OCI-LY7 (cell line): ENCODE results near the gene MTCH1. TPM values are rescaled to one million over a fixed set of nuclear protein-coding genes. Genes with fewer than 3 reads are reported as not detected.

ENCODE experiments used
- BruUV-seq: library from RNA; stranded (reverse); fragments of 400-500 nt; replicated peaks from 2 replicates; lab custom pipeline; 2021; lab: Mats Ljungman, UMichigan
- CTCF ChIA-PET: fragments of 300-600 bp; sonication (Branson Sonifier 250); formaldehyde crosslinking; loops from one replicate; lab custom pipeline; 2022; ENCODE audit warnings: antibody characterized with exemption; ENCODE audit not compliant: unreplicated experiment; lab: Charles Lee
- POLR2A ChIA-PET: fragments of 300-600 bp; sonication (Branson Sonifier 250); formaldehyde crosslinking; loops from one replicate; lab custom pipeline; 2022; ENCODE audit warnings: antibody characterized with exemption; lab: Charles Lee
- DNase-seq: peaks from one replicate; pipeline ENCODE4 v3.0.0-alpha.2; 2015; ENCODE audit warnings: low spot score
- H2AFZ ChIP-seq: fragments of 200-600 bp; sonication (generic), shearing (Covaris generic); 2 replicates; pipeline ENCODE4 v1.6.1; 2014; ENCODE audit warnings: mild to moderate bottlenecking, antibody characterized with exemption, low read length, moderate library complexity
- H3K27ac ChIP-seq: fragments of 200-600 bp; sonication (generic); 2 replicates; pipeline ENCODE4 v1.5.1; 2014; ENCODE audit warnings: mixed run types, low read depth, mild to moderate bottlenecking, moderate library complexity, low read length, inconsistent platforms; ENCODE audit not compliant: poor library complexity, severe bottlenecking
- H3K36me3 ChIP-seq: fragments of 200-600 bp; sonication (generic); 2 replicates; pipeline ENCODE4 v1.6.1; 2014; ENCODE audit warnings: mild to moderate bottlenecking, antibody characterized with exemption, low read length, moderate library complexity, mixed read lengths; ENCODE audit not compliant: insufficient read depth
- H3K4me1 ChIP-seq: fragments of 200-600 bp; sonication (generic); 2 replicates; pipeline ENCODE4 v1.5.1; 2014; ENCODE audit warnings: mild to moderate bottlenecking, low read length; ENCODE audit not compliant: insufficient read depth, poor library complexity, severe bottlenecking
- H3K4me2 ChIP-seq: fragments of 200-600 bp; sonication (generic); 2 replicates; pipeline ENCODE4 v1.6.1; 2014; ENCODE audit warnings: mild to moderate bottlenecking, low read length
- H3K4me3 ChIP-seq: fragments of 200-600 bp; sonication (generic); 2 replicates; pipeline ENCODE4 v1.5.1; 2014; ENCODE audit warnings: mild to moderate bottlenecking, low read depth, low read length; ENCODE audit not compliant: poor library complexity, severe bottlenecking
- H3K79me2 ChIP-seq: fragments of 200-600 bp; sonication (generic); 2 replicates; pipeline ENCODE4 v1.6.1; 2016; ENCODE audit warnings: low read depth, mild to moderate bottlenecking, low read length, moderate library complexity, mixed read lengths; ENCODE audit not compliant: insufficient read depth
- H3K9me2 ChIP-seq: fragments of 200-600 bp; sonication (generic); 2 replicates; pipeline ENCODE4 v1.6.1; 2016; ENCODE audit warnings: mild to moderate bottlenecking, low read length, mixed read lengths; ENCODE audit not compliant: insufficient read depth
- H3K9me3 ChIP-seq: fragments of 200-600 bp; sonication (generic); 2 replicates; pipeline ENCODE4 v1.6.1; 2014; ENCODE audit warnings: mild to moderate bottlenecking, mixed run types, low read length, mixed read lengths
- H4K20me1 ChIP-seq: fragments of 200-600 bp; sonication (generic); 2 replicates; pipeline ENCODE4 v1.6.1; 2014; ENCODE audit warnings: mild to moderate bottlenecking, antibody characterized with exemption, low read length, moderate library complexity, mixed read lengths; ENCODE audit not compliant: insufficient read depth
- CTCF ChIP-seq: fragments of 200-600 bp; sonication (generic); conservative IDR thresholded peaks from 2 replicates; pipeline ENCODE4 v1.5.1; 2014; ENCODE audit warnings: mild to moderate bottlenecking, antibody characterized with exemption, low read length, moderate library complexity, mixed read lengths
- EZH2phosphoT487 ChIP-seq: fragments of 200-600 bp; sonication (generic); IDR thresholded peaks from 2 replicates; pipeline ENCODE4 v1.6.1; 2018; ENCODE audit warnings: low read depth, borderline replicate concordance, mild to moderate bottlenecking, mixed run types, antibody characterized with exemption, low read length, moderate library complexity, mixed read lengths
- intact Hi-C: fragments of 100-400 bp; cut with micrococcal nuclease; formaldehyde crosslinking; loops from one replicate; pipeline ENCODE4 v1.10.0; 2022; ENCODE audit not compliant: unreplicated experiment
- total RNA-seq, 2 experiments: library from RNA; depleted of rRNA in 1 of 2; stranded (reverse); fragments of >200 nt in 1 of 2; shearing (Covaris generic) in 1 of 2; gene quantifications; 2 replicates each; pipeline ENCODE4 v1.2.3, GENCODE V29; 2014 to 2022

MTCH1 gene
- total RNA-seq, 2 experiments from 2014 or later: 72.5 to 93.7 TPM

GRCh38 chr6:36984581-36985416, 1.2 kb downstream of the MTCH1 start:
- H3K4me2 ChIP-seq: peak overlapping the region; percentile 89
- POLR2A ChIA-PET: interaction anchor here (0.9 to 4.0 kb wide), 2 partner anchors 22 to 23 kb away, joined by 4 to 32 read pairs; partner anchors contain the start of gene FGD2
- H3K4me3 ChIP-seq: peak overlapping the region; percentile 98
- TF ChIP-seq EZH2phosphoT487 (no peak), CTCF (no peak)
- BruUV-seq: no TSS peak
- CTCF ChIA-PET: interaction anchor here (0.5 kb wide), 1 partner anchor 227 kb away, joined by 3 read pairs; no protein-coding TSS in a partner anchor
- peaks cover 15% of the 10 kb centered on the region for H4K20me1 ChIP-seq
- H3K9me2 ChIP-seq: no peaks in the 10 kb centered on the region
- H3K79me2 ChIP-seq: peaks cover 40% of the 10 kb centered on the region
- intact Hi-C loops: no loop called here
- no peaks in the 10 kb centered on the region for H3K9me3 ChIP-seq
- DNase-seq: no peak
- H3K4me1 ChIP-seq: peaks cover 33% of the 10 kb centered on the region
- no peak overlapping the region for H2AFZ ChIP-seq
- H3K36me3 ChIP-seq: peaks cover 11% of the 10 kb centered on the region; the same call in 1 of the 2 replicates
- H3K27ac ChIP-seq: no peak overlapping the region

GRCh38 chr6:36983538-36983937, 2.5 kb downstream of the MTCH1 start:
- peaks cover 33% of the 10 kb centered on the region for H3K4me1 ChIP-seq
- no peak overlapping the region for H3K27ac ChIP-seq
- H4K20me1 ChIP-seq: peaks cover 15% of the 10 kb centered on the region
- H3K4me3 ChIP-seq: no peak overlapping the region
- no peak for DNase-seq
- CTCF ChIA-PET: no interaction called here
- peaks cover 40% of the 10 kb centered on the region for H3K79me2 ChIP-seq
- TF ChIP-seq EZH2phosphoT487 (no peak), CTCF (no peak)
- intact Hi-C loops: no loop called here
- no peaks in the 10 kb centered on the region for H3K9me2 ChIP-seq
- H3K36me3 ChIP-seq: peaks cover 13% of the 10 kb centered on the region; the same call in 1 of the 2 replicates
- POLR2A ChIA-PET: interaction anchor here (0.6 to 0.9 kb wide), 2 partner anchors 24 to 47 kb away, joined by 3 to 4 read pairs; no protein-coding TSS in a partner anchor
- no peaks in the 10 kb centered on the region for H3K9me3 ChIP-seq
- H2AFZ ChIP-seq: no peak overlapping the region
- BruUV-seq: no TSS peak
- H3K4me2 ChIP-seq: 0 out of 2 replicates have a peak overlapping the region, but pooled peaks have one; percentile 89
